CD14-positive monocyte (primary cell): ENCODE results near the gene MXD4. TPM values are rescaled to one million over a fixed set of nuclear protein-coding genes. Genes with fewer than 3 reads are reported as not detected.

ENCODE experiments used
- DNase-seq, 3 donors: peaks; one replicate each; pipeline ENCODE4 v3.0.0-alpha.2; 2011 to 2022
- H2AFZ ChIP-seq: 2 replicates; pipeline ENCODE4 v1.6.0; 2012; ENCODE audit warnings: mild to moderate bottlenecking, low read depth, low read length, inconsistent platforms; ENCODE audit not compliant: insufficient read depth, poor library complexity, severe bottlenecking
- H3K27ac ChIP-seq, 2 donors: 1 replicate in 1 of 2; 2 replicates in 1 of 2; pipeline ENCODE4 v1.5.1; 2012 to 2013; ENCODE audit warnings: low read length in 2 of 2, control low read depth in 1 of 2, inconsistent platforms in 1 of 2, low read depth in 1 of 2, mild to moderate bottlenecking in 1 of 2
- H3K27me3 ChIP-seq, 2 donors: one replicate each; pipeline versions ENCODE4 v1.6.0 to v1.6.1; 2011 to 2013; ENCODE audit warnings: low read length in 2 of 2; ENCODE audit not compliant: control insufficient read depth in 2 of 2, insufficient read depth in 2 of 2
- H3K36me3 ChIP-seq, 2 donors: replicated peaks in 1 of 2; 1 replicate in 1 of 2; 2 replicates in 1 of 2; pipeline versions ENCODE4 v1.5.1 to v1.6.1; 2012 to 2013; ENCODE audit warnings: low read length in 2 of 2, control low read depth in 1 of 2, inconsistent platforms in 1 of 2, mild to moderate bottlenecking in 1 of 2; ENCODE audit not compliant: insufficient read depth in 2 of 2, control insufficient read depth in 1 of 2
- H3K4me1 ChIP-seq, 2 donors: 1 replicate in 1 of 2; 2 replicates in 1 of 2; pipeline versions ENCODE4 v1.5.1 to v1.6.1; 2012 to 2013; ENCODE audit warnings: low read length in 2 of 2, control low read depth in 1 of 2, inconsistent platforms in 1 of 2, mild to moderate bottlenecking in 1 of 2, moderate library complexity in 1 of 2; ENCODE audit not compliant: insufficient read depth in 2 of 2, control insufficient read depth in 1 of 2
- H3K4me2 ChIP-seq: replicated peaks from 2 replicates; pipeline ENCODE3; 2012; ENCODE audit warnings: low read length, moderate library complexity, mild to moderate bottlenecking; ENCODE audit not compliant: poor library complexity, severe bottlenecking; ENCODE audit errors: extremely low read depth
- H3K4me3 ChIP-seq, 3 experiments: fragments of 200-600 bp in 1 of 3; sonication (generic) in 1 of 3; replicated peaks in 1 of 3; 1 replicate in 2 of 3; 2 replicates in 1 of 3; pipeline ENCODE4 v1.5.1; 2011 to 2013; ENCODE audit warnings: low read length in 3 of 3, mild to moderate bottlenecking in 3 of 3, control low read depth in 2 of 3, low read depth in 2 of 3, inconsistent platforms in 1 of 3, moderate library complexity in 1 of 3
- H3K79me2 ChIP-seq: 2 replicates; pipeline ENCODE4 v1.6.0; 2012; ENCODE audit warnings: mild to moderate bottlenecking, control low read depth, inconsistent platforms, low read length, moderate library complexity; ENCODE audit not compliant: insufficient read depth
- H3K9ac ChIP-seq: 2 replicates; pipeline ENCODE4 v1.6.0; 2017; ENCODE audit warnings: low read length, mild to moderate bottlenecking; ENCODE audit not compliant: insufficient read depth, poor library complexity, severe bottlenecking
- H3K9me3 ChIP-seq, 2 donors: replicated peaks in 1 of 2; 1 replicate in 1 of 2; 2 replicates in 1 of 2; pipeline versions ENCODE4 v1.5.1 to v1.6.1; 2012 to 2013; ENCODE audit warnings: low read length in 2 of 2, control low read depth in 1 of 2; ENCODE audit not compliant: control insufficient read depth in 1 of 2, insufficient read depth in 1 of 2
- H4K20me1 ChIP-seq: 2 replicates; pipeline ENCODE4 v1.6.0; 2012; ENCODE audit warnings: mild to moderate bottlenecking, low read length, control low read depth, moderate library complexity; ENCODE audit not compliant: insufficient read depth
- H3K27ac Mint-ChIP-seq, 7 donors: one replicate each; pipeline ENCODE4 v1.8.0; 2020; ENCODE audit warnings: mild to moderate bottlenecking in 7 of 7, mixed read lengths in 7 of 7, moderate library complexity in 6 of 7, inconsistent platforms in 2 of 7
- H3K27me3 Mint-ChIP-seq, 3 donors: one replicate each; pipeline ENCODE4 v1.8.0; 2021 to 2022; ENCODE audit warnings: low read depth in 3 of 3, mild to moderate bottlenecking in 3 of 3, mixed read lengths in 3 of 3, moderate library complexity in 3 of 3, inconsistent platforms in 1 of 3
- H3K36me3 Mint-ChIP-seq, 2 donors: one replicate each; pipeline ENCODE4 v1.8.0; 2020; ENCODE audit warnings: mixed read lengths in 2 of 2, inconsistent platforms in 1 of 2, mild to moderate bottlenecking in 1 of 2
- H3K4me1 Mint-ChIP-seq: one replicate; pipeline ENCODE4 v1.8.0; 2020; ENCODE audit warnings: mild to moderate bottlenecking, mixed read lengths
- H3K4me3 Mint-ChIP-seq, 2 donors: one replicate each; pipeline ENCODE4 v1.8.0; 2020; ENCODE audit warnings: mild to moderate bottlenecking in 2 of 2, mixed read lengths in 2 of 2, moderate library complexity in 1 of 2
- H3K9me3 Mint-ChIP-seq, 7 donors: one replicate each; pipeline ENCODE4 v1.8.0; 2020 to 2022; ENCODE audit warnings: mixed read lengths in 7 of 7, mild to moderate bottlenecking in 6 of 7, moderate library complexity in 6 of 7, inconsistent platforms in 2 of 7
- WGBS: methylation state at CpG from one replicate; pipeline ENCODE4 v1.1.5; 2013; ENCODE audit warnings: missing lambda C conversion rate; ENCODE audit not compliant: insufficient coverage; 5-methylcytosine and 5-hydroxymethylcytosine counted together
- intact Hi-C, 2 donors: fragments of 100-400 bp; cut with micrococcal nuclease; formaldehyde crosslinking; loops; one replicate each; pipeline versions ENCODE4 v1.15.0 to v1.15.1; 2023
- polyA plus RNA-seq, 3 donors: library from polyadenylated mRNA; depleted of rRNA in 1 of 3; unstranded in 2 of 3; stranded (reverse) in 1 of 3; fragments of 300-500 nt in 2 of 3; fragments of >200 nt in 1 of 3; fragmentation: Illumina TruSeq in 2 of 3; gene quantifications; 1 replicate in 2 of 3; 2 replicates in 1 of 3; pipeline ENCODE4 v1.2.3, GENCODE V29; 2012 to 2021
- TF ChIP-seq, protein P1 (sequence below): fragments of 200-600 bp; IDR thresholded peaks from one replicate; pipeline ENCODE4 v1.8.0; 2022; ENCODE audit warnings: antibody characterized with exemption, mild to moderate bottlenecking

Gene MXD4
- polyA plus RNA-seq, 3 donors: 24.5 to 39.4 (median 35.9) TPM

DNA sequence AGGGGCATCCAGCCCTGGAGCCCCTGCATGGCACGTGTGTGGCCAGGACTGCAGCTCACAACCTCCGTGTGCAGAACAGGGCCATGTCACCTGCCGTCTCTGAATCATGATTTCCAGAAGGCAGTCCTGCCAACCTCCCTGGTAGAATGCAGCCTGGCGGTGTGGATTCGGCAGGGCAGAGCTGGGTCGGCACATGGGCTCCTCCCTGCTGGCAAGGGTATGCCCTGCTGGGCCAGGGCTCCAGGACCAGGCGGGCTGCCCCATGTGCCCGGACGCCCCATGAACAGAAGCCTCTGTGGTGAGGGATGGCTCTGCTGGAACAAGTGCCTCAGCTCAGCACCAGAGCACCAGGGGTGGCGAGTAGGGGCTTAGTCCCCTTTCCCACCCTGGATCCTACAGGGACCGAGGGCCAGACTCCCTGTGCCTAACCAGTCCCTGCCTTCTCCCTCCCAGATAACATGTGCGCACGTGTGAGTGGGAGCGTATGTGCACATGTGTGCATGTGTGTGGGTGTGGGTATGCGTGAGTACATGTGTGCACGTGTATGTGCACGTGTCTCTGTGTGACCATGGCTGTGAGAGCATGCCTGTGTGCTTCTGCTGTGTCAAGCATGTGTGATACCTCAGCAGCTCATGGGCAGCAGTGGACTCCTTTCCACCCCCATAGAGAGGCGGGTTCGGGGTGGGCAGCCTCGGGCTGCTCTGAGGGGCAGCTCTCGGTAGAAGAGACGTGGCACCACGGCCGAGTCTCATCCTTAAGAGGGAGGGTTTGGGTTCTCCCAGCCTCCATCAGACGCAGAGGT lies 10.3 kb upstream of the MXD4 start:
- H3K79me2 ChIP-seq: no peaks in the 10 kb centered on the region
- no peak overlapping the region for H3K4me2 ChIP-seq
- H3K4me1 ChIP-seq: no peaks in the 10 kb centered on the region
- H3K27me3 ChIP-seq: no peaks in the 10 kb centered on the region
- peaks cover 0 to 1% (median 0%) of the 10 kb centered on the region in 3 donors for H3K27me3 Mint-ChIP-seq
- H3K9me3 ChIP-seq: no peaks in the 10 kb centered on the region
- TF ChIP-seq, protein P1, sequence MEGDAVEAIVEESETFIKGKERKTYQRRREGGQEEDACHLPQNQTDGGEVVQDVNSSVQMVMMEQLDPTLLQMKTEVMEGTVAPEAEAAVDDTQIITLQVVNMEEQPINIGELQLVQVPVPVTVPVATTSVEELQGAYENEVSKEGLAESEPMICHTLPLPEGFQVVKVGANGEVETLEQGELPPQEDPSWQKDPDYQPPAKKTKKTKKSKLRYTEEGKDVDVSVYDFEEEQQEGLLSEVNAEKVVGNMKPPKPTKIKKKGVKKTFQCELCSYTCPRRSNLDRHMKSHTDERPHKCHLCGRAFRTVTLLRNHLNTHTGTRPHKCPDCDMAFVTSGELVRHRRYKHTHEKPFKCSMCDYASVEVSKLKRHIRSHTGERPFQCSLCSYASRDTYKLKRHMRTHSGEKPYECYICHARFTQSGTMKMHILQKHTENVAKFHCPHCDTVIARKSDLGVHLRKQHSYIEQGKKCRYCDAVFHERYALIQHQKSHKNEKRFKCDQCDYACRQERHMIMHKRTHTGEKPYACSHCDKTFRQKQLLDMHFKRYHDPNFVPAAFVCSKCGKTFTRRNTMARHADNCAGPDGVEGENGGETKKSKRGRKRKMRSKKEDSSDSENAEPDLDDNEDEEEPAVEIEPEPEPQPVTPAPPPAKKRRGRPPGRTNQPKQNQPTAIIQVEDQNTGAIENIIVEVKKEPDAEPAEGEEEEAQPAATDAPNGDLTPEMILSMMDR: no peak
- DNase-seq: no peak
- H3K27ac ChIP-seq: no peak overlapping the region
- 91% methylated on average over 13 of the region's 25 CpGs for WGBS
- no peaks in the 10 kb centered on the region for H3K9me3 Mint-ChIP-seq
- H3K4me3 ChIP-seq: no peak overlapping the region
- H3K4me1 Mint-ChIP-seq: no peaks in the 10 kb centered on the region
- H3K36me3 Mint-ChIP-seq: no peaks in the 10 kb centered on the region
- no peaks in the 10 kb centered on the region for H4K20me1 ChIP-seq
- H3K4me3 Mint-ChIP-seq: no peak overlapping the region
- no peak overlapping the region for H2AFZ ChIP-seq
- intact Hi-C loops: no loop called here
- no peak overlapping the region for H3K27ac Mint-ChIP-seq
- H3K9ac ChIP-seq: no peak overlapping the region
- H3K36me3 ChIP-seq: no peaks in the 10 kb centered on the region

DNA sequence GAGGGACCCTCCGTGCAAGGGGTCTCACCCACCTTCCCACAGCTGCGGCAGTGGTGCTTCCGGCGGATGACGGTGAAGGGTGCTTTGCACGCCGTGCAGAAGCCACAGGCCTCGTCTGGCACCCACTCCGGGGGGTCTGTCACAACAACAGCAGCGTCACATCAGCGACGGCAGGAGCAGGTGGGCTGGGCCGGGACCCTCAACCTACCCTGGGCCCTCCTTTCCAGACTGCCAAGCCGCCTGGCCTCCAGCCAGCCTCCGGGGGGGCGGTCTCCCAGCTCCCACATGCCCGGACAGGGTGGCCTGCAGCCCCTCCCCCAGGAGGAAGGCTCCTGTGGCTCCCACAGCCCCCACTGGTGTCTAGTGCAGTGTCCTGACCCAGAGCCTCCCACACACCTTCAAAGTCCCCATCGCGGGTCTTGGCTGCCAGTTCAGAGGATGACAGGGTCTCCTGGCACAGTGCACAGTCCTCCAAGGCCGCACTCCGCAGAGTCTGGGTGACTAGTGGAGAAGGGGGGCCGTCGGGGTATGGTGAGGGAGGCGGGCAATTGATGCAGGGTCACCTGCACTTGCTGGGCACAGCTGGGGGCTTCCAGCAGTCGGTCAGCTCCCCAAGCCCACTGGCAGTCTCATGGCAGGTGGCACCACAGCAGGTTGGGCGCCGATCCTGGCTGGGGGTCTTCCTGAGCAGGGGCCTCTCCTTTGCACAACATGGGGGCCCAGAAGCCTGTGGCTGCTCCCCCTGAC lies 9.5 kb upstream of the MXD4 start:
- TF ChIP-seq, protein P1: no peak
- 95% methylated on average over 22 of the region's 27 CpGs for WGBS
- Histone ChIP-seq H4K20me1 (no peaks in the 10 kb centered on the region), H3K4me3 (no peak overlapping the region), H3K79me2 (no peaks in the 10 kb centered on the region), H3K9me3 (no peaks in the 10 kb centered on the region), H3K4me1 (no peaks in the 10 kb centered on the region), H3K27me3 (no peaks in the 10 kb centered on the region), H3K9ac (no peak overlapping the region), H3K27ac (no peak overlapping the region), H3K4me2 (no peak overlapping the region), H3K36me3 (no peaks in the 10 kb centered on the region), H2AFZ (no peak overlapping the region)
- intact Hi-C loops: no loop called here
- Mint-ChIP-seq H3K9me3 (no peaks in the 10 kb centered on the region), H3K4me3 (no peak overlapping the region), H3K4me1 (no peaks in the 10 kb centered on the region), H3K27me3 (peaks cover 0 to 1% (median 0%) of the 10 kb centered on the region in 3 donors), H3K27ac (no peak overlapping the region), H3K36me3 (no peaks in the 10 kb centered on the region)
- no peak for DNase-seq
